Dendritic cell treated with granulocyte-macrophage colony-stimulating factor and Interleukin-4, amounts not matched to agents 40 ng/mL and 50 ng/mL, for 4 days (primary cell): ENCODE results near the gene SPATS2.
"Not testable (repeated sequence)": the region's sequence is repeated elsewhere in the genome, so short reads cannot be mapped to it uniquely, and the experiment has no call there.

Experiments used
- H3K27ac Mint-ChIP-seq: one replicate; pipeline ENCODE4 v1.8.0; 2022; ENCODE audit warnings: mild to moderate bottlenecking, mixed read lengths
- H3K27me3 Mint-ChIP-seq: one replicate; pipeline ENCODE4 v1.8.0; 2022; ENCODE audit warnings: mild to moderate bottlenecking, mixed read lengths
- H3K36me3 Mint-ChIP-seq: one replicate; pipeline ENCODE4 v1.8.0; 2022; ENCODE audit warnings: low read depth, mixed read lengths
- H3K4me1 Mint-ChIP-seq: one replicate; pipeline ENCODE4 v1.8.0; 2022; ENCODE audit warnings: low read depth, mixed read lengths
- H3K4me3 Mint-ChIP-seq: one replicate; pipeline ENCODE4 v1.8.0; 2022; ENCODE audit warnings: mild to moderate bottlenecking, moderate library complexity, mixed read lengths
- H3K9me3 Mint-ChIP-seq: one replicate; pipeline ENCODE4 v1.8.0; 2022; ENCODE audit warnings: mixed read lengths
- intact Hi-C: fragments of 100-400 bp; cut with micrococcal nuclease; formaldehyde crosslinking; loops from one replicate; pipeline ENCODE4 v1.15.0; 2022

SPATS2 gene

GRCh38 chr12:49377386-49377785 is 10.1 kb downstream of the SPATS2 start:
- Mint-ChIP-seq H3K9me3 (no peaks in the 10 kb centered on the region), H3K27ac (no peak overlapping the region), H3K4me1 (peaks cover 9% of the 10 kb centered on the region), H3K36me3 (peaks cover 7% of the 10 kb centered on the region), H3K27me3 (no peaks in the 10 kb centered on the region), H3K4me3 (no peak overlapping the region)
- intact Hi-C loops, result no loop called here

GRCh38 chr12:49380184-49380583 is 12.9 kb downstream of the SPATS2 start:
- H3K27ac Mint-ChIP-seq, H3K4me3 Mint-ChIP-seq, intact Hi-C loops, H3K4me1 Mint-ChIP-seq, H3K27me3 Mint-ChIP-seq, H3K9me3 Mint-ChIP-seq, H3K36me3 Mint-ChIP-seq: not testable (repeated sequence)

DNA sequence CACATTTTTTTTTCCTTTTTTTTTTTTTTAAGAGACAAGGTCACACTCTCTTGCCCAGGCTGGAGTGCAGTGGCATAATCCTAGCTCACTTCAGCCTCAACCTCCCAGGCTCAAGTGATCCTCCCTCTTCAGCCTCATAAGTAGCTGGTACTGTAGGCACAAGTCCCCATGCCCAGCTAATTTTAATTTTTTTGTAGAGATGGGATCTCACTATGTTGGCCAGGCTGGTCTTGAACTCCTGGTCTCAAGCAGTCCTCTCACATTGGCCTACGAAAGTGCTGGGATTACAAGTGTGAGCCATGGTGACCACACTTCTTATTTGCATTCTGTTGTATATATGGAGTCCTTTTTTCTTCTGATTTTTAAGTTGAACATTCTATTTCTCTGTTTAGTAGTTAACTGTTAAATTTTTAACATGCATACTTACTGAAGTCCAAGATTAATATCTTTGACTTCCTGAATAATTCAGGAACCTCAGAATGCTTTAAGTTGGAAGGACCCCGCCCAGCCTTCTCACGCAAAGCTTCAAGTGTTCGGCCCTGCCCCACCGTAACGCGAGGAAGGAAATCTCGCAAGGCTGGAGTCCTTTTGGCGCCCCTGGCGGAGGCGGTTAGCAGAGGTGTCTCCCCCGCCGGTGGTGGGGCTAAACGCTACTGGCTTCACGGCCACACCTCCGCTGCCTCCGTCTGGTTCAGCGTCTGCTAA is 21.6 kb downstream of the SPATS2 start:
- peak overlapping the region; percentile 49 for H3K27ac Mint-ChIP-seq
- no peaks in the 10 kb centered on the region for H3K27me3 Mint-ChIP-seq
- intact Hi-C loops, result no loop called here
- H3K4me3 Mint-ChIP-seq, result peak overlapping the region; percentile 37
- peaks cover 34% of the 10 kb centered on the region for H3K36me3 Mint-ChIP-seq
- peaks cover 29% of the 10 kb centered on the region for H3K4me1 Mint-ChIP-seq
- no peaks in the 10 kb centered on the region for H3K9me3 Mint-ChIP-seq

GRCh38 chr12:49389387-49389703 is 22.1 kb downstream of the SPATS2 start:
- H3K4me1 Mint-ChIP-seq, result peaks cover 29% of the 10 kb centered on the region
- H3K27me3 Mint-ChIP-seq, result no peaks in the 10 kb centered on the region
- peak overlapping the region; percentile 37 for H3K4me3 Mint-ChIP-seq
- no peaks in the 10 kb centered on the region for H3K9me3 Mint-ChIP-seq
- intact Hi-C loops, result no loop called here
- H3K36me3 Mint-ChIP-seq, result peaks cover 34% of the 10 kb centered on the region
- peak overlapping the region; percentile 49 for H3K27ac Mint-ChIP-seq

DNA sequence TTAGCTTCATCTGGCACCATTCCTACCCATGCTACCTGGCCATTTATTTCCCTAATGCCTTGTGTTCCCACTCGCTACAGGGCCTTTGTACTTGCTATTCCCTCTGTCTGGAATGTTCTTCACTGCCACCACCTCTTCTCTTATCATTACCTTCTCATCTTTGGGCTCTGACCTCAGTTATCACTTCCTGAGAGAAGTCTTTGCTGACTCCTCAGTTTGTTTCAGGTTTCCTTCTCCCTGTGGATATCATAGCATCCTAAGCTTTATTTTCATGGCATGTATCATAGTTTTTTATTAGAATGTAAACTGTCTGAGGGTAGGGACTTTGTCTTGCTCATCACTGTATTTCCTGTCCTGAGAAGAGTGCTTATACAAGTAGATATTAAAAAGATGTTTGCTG is 29.7 kb downstream of the SPATS2 start:
- Mint-ChIP-seq H3K36me3 (no peaks in the 10 kb centered on the region), H3K9me3 (no peaks in the 10 kb centered on the region), H3K27me3 (no peaks in the 10 kb centered on the region), H3K4me3 (no peak overlapping the region), H3K4me1 (peaks cover 21% of the 10 kb centered on the region), H3K27ac (no peak overlapping the region)
- intact Hi-C loops, result no loop called here

DNA sequence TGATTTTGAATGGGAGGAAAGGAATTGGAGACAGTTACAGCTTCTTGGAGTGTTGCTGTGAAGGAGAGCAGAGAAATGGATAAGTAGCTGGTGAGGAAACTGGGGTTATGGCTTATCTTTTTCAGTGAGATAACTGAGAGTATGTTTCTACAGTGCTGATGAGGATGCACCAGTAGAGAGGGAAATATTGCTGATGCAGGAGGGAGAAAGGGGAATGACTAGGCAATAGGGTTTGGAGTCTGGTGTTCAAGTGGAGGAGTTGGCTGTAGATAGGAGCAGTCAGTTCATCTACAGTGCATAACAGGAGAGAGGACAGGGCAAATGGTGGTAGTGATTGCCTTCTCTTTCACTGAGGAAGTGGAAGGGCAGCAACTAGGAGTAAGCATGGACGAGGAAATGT is 33.0 kb downstream of the SPATS2 start:
- no peak overlapping the region for H3K4me3 Mint-ChIP-seq

DNA sequence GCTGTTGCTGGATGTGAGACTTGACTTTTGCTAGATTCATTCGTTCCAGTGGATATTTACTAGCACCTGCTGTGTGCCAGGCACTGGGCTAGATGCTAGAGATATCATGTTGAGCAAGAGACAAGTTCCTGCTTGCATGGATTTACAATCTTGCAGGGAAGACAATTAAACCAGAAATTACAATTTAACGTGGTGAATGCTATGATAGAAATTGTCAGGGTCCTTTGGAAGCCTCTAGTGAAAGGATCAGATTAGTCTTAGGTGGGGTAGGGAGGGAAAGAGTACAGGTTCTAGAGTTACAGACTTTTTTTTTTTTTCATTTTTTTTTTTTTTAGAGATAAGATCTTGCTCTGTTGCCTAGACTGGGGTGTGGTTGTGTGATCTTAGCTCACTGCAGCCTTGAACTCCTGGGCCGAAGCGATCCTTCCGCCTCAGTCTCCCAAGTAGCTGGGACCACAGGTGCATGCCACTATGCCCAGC is 36.7 kb downstream of the SPATS2 start:
- intact Hi-C loops, result no loop called here
- Mint-ChIP-seq H3K4me1 (peaks cover 10% of the 10 kb centered on the region), H3K36me3 (peaks cover 12% of the 10 kb centered on the region), H3K9me3 (no peaks in the 10 kb centered on the region), H3K27ac (no peak overlapping the region), H3K4me3 (no peak overlapping the region), H3K27me3 (no peaks in the 10 kb centered on the region)

More for the DNA sequence above, 33.0 kb downstream of the SPATS2 start:
- intact Hi-C loops, result no loop called here
- Mint-ChIP-seq H3K9me3 (no peaks in the 10 kb centered on the region), H3K27me3 (no peaks in the 10 kb centered on the region), H3K27ac (no peak overlapping the region), H3K4me1 (peaks cover 21% of the 10 kb centered on the region), H3K36me3 (no peaks in the 10 kb centered on the region)

- Mint-ChIP-seq H3K4me3 (no peak overlapping the region), H3K9me3 (no peaks in the 10 kb centered on the region), H3K36me3 (peaks cover 12% of the 10 kb centered on the region), H3K4me1 (peaks cover 7% of the 10 kb centered on the region), H3K27me3 (no peaks in the 10 kb centered on the region), H3K27ac (no peak overlapping the region)
- intact Hi-C loops, result no loop called here
Measured at GRCh38 chr12:49404956-49405355, 37.7 kb downstream of the SPATS2 start.

DNA sequence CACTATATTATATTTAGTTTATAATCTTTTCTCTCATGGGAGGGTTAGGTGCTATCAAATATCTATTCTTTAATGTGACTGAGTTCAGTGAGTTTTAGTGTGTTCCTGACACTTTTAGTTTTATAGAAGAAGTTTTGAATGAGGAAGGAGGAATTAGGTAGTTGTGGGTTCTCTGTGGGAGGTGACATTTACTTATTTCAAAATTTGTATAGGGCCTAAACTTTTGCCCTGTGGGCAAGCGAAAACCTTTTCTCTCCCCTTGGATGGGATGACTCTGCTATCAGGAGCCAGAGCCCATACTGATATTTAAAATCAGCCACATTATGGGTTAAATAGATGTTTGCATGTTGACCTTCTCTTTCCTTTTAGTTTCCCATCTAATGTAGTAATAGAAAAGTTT is 43.6 kb downstream of the SPATS2 start:
- Mint-ChIP-seq H3K9me3 (no peaks in the 10 kb centered on the region), H3K4me3 (no peak overlapping the region), H3K36me3 (peaks cover 12% of the 10 kb centered on the region), H3K27me3 (no peaks in the 10 kb centered on the region), H3K4me1 (peaks cover 11% of the 10 kb centered on the region), H3K27ac (no peak overlapping the region)
- intact Hi-C loops, result loop anchor here (10.0 kb wide), 1 partner anchor 54 kb away; no protein-coding TSS in a partner anchor

DNA sequence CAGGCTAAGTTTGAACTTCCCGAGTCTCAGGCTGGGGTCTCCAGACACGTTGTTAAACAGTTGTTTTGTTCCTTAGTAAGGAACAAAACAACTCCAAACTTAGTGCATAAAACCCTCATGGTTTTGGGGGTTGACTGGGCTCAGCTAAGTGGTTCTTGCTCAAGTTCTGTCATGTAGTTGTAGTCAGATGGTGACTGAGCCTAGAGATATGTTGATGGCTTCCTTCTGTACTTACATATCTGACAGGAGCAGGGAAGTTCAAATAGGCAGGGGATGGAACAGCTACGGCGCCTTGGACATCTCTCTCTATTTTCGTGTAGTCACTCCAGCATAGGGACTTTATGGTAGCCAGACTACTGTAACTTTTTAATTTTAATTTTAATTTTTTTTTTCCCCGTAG is 45.7 kb downstream of the SPATS2 start:
- no peak overlapping the region for H3K27ac Mint-ChIP-seq
- intact Hi-C loops, result loop anchor here (10.0 kb wide), 1 partner anchor 52 kb away; no protein-coding TSS in a partner anchor
- peaks cover 11% of the 10 kb centered on the region for H3K4me1 Mint-ChIP-seq
- no peaks in the 10 kb centered on the region for H3K36me3 Mint-ChIP-seq
- H3K9me3 Mint-ChIP-seq, result no peaks in the 10 kb centered on the region
- H3K27me3 Mint-ChIP-seq, result no peaks in the 10 kb centered on the region
- H3K4me3 Mint-ChIP-seq, result no peak overlapping the region

- H3K27me3 Mint-ChIP-seq, result no peaks in the 10 kb centered on the region
- no peak overlapping the region for H3K27ac Mint-ChIP-seq
- H3K4me3 Mint-ChIP-seq, result no peak overlapping the region
- peaks cover 11% of the 10 kb centered on the region for H3K4me1 Mint-ChIP-seq
- no peaks in the 10 kb centered on the region for H3K9me3 Mint-ChIP-seq
- no peaks in the 10 kb centered on the region for H3K36me3 Mint-ChIP-seq
- intact Hi-C loops, result loop anchor here (10.0 kb wide), 1 partner anchor 51 kb away; no protein-coding TSS in a partner anchor
Measured at GRCh38 chr12:49413796-49414195, 46.5 kb downstream of the SPATS2 start.

DNA sequence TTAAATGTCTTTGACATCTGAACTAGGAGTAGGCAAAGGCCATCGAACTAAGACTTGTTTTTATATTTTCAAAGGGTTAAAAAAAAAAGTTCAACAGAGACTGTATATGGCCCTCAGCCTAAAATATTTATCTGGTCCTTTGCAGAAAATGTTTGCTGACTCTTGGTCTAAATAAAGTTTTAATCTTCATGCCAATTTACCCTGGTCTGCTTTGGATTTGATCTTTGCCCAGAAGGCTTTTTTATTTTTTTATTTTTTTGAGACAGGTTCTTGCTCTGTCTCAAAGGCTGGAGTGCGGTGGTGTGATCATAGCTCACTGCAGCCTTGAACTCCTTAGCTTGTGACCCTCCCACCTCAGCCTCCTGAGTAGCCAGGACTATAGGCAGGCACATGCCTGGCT is 47.1 kb downstream of the SPATS2 start:
- no peaks in the 10 kb centered on the region for H3K9me3 Mint-ChIP-seq
- intact Hi-C loops, result loop anchor here (10.0 kb wide), 1 partner anchor 50 kb away; no protein-coding TSS in a partner anchor
- no peaks in the 10 kb centered on the region for H3K36me3 Mint-ChIP-seq
- H3K4me1 Mint-ChIP-seq, result peaks cover 11% of the 10 kb centered on the region
- no peaks in the 10 kb centered on the region for H3K27me3 Mint-ChIP-seq
- H3K4me3 Mint-ChIP-seq, result no peak overlapping the region
- no peak overlapping the region for H3K27ac Mint-ChIP-seq

DNA sequence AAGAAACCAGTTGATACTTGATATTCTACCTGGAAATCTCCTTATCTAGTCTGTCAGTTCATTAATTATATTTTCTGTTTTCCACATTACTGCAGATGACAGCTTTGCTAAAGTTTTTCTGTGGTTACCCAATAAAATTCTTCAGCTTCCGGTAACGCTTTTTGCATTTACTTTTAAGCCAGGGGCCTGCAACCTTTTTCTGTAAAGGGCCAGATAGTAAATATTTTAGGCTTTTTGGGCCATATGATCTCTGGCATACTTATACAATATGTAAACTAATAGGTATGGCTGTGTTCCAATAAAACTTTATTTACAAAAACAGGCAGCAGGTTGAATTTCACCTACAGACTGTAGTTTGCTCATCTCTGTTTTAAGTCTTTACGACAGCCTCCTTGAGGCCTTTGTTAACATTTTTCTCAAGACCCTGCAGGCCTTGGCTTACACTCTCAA is 48.3 kb downstream of the SPATS2 start:
- Mint-ChIP-seq H3K27ac (no peak overlapping the region), H3K4me1 (peaks cover 8% of the 10 kb centered on the region), H3K9me3 (no peaks in the 10 kb centered on the region), H3K4me3 (no peak overlapping the region), H3K27me3 (no peaks in the 10 kb centered on the region), H3K36me3 (no peaks in the 10 kb centered on the region)
- intact Hi-C loops, result loop anchor here (10.0 kb wide), 1 partner anchor 49 kb away; no protein-coding TSS in a partner anchor

DNA sequence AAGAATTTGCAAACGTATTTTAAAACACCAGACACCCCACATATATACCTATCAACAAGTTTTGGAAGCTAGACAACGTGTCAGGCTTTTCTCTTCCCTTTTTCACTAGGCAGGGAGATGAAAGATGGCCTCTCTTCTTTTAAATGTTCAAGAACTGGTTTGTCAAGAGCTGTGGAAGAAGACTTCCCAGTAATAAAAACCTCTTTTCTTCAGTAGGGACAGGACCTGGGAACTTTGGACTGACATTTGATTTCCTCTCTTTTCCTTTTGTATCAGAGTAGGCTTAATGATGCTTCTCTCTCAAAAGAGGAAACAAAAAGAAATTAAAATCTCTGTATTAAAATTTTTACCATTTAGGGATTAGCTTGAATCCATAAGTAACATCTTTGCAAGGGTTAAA is 49.6 kb downstream of the SPATS2 start:
- Mint-ChIP-seq H3K36me3 (no peaks in the 10 kb centered on the region), H3K27me3 (no peaks in the 10 kb centered on the region), H3K4me1 (no peaks in the 10 kb centered on the region), H3K27ac (no peak overlapping the region), H3K4me3 (no peak overlapping the region), H3K9me3 (no peaks in the 10 kb centered on the region)
- intact Hi-C loops, result loop anchor here (10.0 kb wide), 1 partner anchor 48 kb away; no protein-coding TSS in a partner anchor

GRCh38 chr12:49417558-49417957 is 50.3 kb downstream of the SPATS2 start:
- H3K27me3 Mint-ChIP-seq, result no peaks in the 10 kb centered on the region
- no peaks in the 10 kb centered on the region for H3K4me1 Mint-ChIP-seq
- H3K27ac Mint-ChIP-seq, result no peak overlapping the region
- H3K9me3 Mint-ChIP-seq, result no peaks in the 10 kb centered on the region
- H3K36me3 Mint-ChIP-seq, result no peaks in the 10 kb centered on the region
- intact Hi-C loops, result loop anchor here (10.0 kb wide), 1 partner anchor 47 kb away; no protein-coding TSS in a partner anchor
- no peak overlapping the region for H3K4me3 Mint-ChIP-seq
